NCI-H2196 (cell line): Measurements from ENCODE around the gene ROR2.

ENCODE experiments used
- DNase-seq: peaks from one replicate; lab custom pipeline; 2025; ENCODE audit not compliant: unreplicated experiment; lab: John Stamatoyannopoulos, UW

ROR2 gene

DNA sequence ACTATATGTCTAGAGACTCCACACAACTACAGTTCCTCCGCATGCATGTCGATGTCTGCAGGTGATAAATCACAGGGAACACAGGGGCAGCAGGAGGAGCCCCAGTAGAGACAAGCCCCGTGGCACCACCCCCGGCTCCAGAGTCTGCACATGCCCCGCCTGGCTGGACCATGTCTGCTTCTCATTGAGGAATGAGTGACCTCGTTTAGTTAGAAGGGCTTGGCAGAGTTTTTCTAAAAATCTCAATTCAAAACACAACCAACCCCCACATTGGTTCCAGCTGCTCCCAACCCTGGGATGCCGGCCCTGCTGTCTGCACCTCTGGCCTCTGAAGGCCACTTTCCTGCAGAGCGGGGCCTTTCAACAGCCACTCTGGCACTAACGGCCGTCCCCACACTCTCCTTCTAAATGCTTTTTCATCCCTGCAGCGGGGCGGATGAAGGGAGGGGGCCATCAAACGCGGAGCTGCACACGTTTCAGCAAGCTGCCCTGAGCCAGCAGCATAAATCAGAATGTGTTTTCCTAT, 106.3 kb downstream of the ROR2 start:
- no peak for DNase-seq

DNA sequence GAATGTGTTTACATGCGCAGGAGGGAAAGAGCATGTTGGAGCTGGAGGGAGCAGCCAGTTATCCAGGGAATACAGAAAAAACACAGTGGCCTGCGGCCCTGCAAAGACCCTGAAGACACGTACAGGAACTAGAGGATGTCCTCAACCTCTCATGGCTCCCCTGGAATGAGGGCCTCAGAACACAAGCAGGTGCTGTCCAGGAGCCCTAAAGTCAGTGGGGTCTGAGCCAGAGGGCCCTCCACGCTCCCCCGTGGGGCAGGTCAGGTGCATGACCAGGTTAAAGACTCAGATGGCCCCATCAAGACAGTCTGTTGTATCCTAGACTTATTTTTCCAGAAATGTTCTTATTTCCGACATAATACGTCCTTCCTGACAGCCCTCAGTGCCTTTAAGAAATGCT, 106.9 kb downstream of the ROR2 start:
- DNase-seq, result no peak

DNA sequence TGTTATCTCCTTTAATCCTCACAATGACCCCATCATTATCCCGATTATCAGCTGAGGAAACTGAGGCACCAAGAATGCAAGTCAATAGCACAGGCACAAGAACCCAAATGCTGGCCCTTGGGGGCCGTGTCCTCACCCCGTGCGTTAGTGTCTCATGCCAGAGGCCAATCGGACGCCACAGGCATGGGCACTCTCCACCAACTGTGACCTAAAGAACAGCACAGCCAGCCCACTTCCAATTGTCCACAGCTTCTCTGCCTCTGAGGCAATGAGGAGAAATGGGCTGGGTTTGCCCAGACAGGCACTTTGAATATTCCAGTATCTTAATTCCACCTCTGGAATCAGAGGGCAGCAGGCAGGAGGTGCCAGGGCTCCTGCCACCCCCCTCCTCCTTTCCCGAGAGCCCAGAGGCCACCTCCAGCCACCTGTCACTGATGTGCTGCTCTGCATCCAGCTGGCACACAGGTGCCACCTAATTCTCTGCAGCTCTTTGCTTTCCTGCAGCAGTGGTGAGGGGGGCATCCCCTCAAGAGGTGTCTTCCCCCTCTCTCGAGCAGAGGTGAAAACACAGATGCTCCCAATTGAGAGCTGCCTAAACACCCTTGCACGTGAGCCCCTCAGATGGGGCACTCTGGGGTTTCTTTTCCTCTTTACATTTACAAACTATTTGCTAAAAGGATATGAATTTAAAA, 107.5 kb downstream of the ROR2 start:
- DNase-seq, result no peak

DNA sequence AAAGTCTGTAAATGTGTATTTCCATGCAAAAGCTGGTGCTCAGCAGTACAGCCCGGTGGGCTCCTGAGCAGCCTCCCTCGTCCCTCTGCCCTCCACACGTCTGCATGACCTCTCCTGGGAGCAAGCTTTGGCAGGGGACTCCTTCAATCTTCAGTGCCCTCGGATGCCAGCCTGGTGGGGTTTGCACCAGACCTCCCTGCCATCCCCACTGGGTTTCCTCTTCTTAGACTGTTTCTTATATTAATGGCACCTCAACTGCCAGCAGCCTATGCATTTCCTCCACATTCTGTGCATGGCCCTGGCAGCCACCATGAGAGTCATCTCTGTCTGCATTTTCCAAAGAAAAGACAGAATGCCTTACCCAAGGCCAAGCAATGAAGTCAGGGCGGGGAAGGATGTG, 108.4 kb downstream of the ROR2 start:
- no peak for DNase-seq

DNA sequence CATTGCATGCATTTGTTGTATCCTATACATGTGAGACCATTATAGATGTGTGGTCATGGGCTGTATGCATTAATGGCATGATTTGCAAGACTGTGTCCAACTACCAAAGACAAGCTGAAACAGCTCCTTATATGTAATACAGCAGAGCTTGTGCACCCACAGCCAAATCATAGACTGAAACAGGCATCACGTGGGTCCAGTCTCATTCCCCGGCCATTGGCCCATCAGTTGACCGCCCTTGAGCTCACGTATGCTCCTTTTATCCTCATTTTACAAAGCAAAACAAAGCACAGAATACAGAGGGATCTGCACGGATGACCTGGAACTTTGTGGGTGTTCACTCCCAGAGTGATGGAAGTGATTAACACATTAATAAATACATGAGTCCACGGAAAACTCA, 109.1 kb downstream of the ROR2 start:
- no peak for DNase-seq

DNA sequence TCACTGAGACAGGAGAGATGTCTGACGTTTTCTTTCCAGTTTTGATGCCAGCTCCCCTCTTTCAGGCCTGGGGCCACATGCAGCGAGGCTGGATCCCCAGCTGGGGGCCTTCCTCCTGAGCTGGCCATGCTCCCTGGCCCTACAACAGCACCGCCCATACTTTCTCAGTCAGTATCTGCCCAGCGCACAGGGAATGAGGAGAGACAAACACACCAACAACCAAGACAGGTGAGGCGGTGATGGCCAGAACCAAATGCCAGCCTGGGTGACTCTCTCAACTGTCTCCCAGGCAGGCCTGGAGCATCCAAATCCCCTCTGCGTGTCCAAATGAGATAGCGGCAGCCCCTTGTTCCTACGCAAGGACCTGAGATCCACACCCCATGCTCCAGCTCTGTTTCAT, 109.6 kb downstream of the ROR2 start:
- no peak for DNase-seq

DNA sequence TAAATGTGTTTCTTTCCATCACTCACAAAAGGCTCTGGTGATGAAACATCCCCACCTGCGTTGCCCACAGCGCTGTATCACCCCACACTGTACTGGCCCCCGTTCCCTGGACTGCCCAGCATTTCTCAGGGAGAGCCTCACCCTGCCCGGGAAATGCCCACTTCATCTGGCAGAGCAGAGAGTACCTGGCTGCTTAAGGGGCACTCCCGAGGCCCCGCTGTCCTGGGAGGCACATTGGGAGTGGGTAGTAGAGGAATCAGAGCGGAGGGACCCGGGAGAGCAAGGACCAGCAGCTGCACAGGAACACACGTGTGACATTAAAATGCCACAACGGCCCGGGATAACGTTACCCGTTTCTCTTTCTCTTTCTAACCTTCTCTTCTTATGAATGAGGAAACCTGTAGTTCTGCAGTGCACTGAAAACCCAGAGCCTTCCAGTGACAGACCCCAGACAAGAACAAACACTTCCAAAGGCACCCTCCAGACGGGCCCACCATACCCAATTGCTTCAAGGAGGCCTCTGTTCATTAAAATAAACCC, 110.0 kb downstream of the ROR2 start:
- no peak for DNase-seq

DNA sequence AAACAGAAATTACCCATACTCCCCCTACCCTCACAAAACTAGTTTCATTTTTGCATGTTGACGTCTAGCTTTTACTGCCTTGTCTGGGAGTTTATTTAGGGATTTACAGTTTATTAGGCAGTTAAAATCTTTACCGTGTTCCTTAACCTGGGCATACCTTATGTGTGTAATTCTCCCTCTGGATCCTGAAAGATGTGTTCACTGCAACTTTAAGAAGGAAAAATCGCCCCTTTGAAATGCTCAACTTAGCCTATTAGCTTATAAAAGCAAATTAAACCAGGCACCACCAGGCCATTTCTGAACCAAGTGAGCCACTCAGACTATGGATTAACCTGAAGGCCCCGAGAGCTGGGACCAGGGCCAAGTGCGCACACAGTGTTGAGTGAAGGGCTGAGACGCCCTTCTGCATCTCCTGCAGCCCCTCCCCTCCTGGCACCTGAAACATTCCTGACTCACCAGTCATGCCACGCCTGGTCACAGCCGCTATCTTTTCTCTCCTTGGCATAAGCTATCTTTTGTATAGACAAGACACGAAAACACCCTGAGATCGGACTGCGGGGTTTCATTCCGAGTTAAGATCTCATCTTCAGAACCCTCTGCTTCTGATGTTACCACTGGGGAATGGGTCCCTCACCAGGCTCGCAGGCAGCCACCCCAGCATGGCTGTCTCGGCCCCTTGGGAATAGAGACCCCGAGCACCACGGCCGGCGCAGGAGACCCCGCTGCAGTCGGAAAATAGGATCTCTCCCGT, 111.9 kb downstream of the ROR2 start:
- peak; percentile 2 for DNase-seq

DNA sequence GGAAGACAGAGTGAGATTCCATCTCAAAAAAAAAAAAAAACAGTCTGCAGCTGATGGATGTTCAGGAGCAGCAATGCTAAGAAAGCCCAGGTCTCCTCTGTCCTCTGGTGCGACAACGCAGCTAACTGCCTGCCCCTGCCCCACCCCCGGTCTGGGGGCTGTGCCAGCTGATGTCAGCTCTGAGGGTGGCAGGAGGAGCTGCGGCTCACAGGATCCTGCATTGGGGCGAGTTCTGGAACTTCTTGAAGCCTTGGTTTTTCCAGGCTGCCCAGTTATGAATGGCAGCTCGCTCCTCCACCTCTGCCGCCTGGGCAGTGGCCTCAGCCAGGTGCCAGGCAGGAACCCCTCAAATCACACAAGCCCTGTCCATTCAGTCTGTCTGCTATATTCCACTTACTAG, 113.5 kb downstream of the ROR2 start:
- DNase-seq, result no peak

DNA sequence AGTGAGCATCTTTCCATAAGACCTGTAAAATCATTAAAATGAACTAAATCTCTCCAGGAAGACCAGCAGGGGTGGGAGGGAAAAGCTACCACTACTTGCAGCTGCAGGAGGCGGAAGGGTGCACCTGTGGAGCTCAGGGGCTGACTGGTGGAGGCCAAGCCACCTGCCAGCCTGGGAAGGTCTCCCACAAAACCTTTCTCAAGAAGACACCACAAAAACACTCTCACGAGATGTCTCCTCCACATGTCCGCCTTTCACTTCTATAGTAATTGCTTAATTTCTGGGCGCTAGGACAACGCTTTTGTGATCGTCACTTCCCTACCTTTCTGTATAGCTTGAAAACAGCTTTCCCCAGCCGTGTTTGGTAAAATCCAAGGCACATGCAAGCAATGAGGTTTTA, 114.4 kb downstream of the ROR2 start:
- DNase-seq, result no peak

DNA sequence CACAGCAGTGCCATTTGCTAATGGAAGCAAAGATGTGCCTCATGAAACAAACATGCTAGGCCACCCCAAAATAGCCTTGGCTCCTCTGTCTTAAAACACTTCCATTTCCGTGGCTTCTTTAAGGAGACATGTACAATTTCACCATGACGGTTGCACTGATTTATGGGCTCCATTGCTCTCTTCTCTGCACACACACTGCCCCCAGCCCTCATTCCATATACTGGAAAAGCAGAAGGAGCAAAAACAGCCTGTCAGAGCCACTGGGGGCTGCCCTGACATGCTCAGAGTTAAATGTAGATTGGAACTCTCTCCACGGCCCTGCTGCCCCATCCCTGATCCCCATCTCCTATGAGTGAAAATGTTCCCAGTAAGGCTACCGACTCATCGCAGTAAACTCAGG, 114.8 kb downstream of the ROR2 start:
- no peak for DNase-seq

DNA sequence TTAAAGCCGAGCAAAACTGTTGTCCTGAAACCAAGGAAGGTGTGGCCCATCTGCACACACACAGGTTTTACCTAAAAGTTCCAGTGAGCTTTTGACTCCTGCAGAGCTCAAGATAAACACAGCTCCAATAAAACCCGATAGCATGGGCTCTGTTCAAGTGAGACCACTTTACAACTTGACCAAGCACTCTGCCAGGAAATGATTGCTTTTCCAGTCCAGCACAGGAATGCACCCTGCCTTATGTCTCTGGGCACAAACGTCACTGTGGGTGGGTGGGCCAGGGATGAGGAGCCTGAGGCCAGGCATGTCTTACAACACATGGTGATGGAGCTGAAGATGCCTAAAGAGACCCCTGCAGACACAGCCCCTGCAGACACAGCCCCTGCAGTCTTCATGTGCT, 115.3 kb downstream of the ROR2 start:
- no peak for DNase-seq

DNA sequence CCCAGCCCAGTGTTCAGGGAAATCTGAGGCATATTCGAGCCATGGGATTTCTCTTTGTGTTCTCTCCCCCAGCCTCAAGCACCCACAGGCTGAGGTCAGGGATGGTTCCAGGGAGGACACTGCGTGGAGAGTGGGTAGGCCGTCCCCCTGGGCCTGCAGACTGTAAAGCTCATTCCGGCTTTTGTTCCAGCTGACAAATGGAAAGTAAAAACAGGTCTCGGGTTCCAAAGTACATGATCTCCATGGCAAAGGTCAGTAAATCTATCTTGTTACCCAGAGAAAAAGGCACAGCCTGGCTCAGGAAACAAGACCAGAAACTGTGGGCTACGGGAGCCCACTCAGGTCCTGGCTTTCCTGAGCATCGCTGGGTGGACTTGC, 116.2 kb downstream of the ROR2 start:
- no peak for DNase-seq

DNA sequence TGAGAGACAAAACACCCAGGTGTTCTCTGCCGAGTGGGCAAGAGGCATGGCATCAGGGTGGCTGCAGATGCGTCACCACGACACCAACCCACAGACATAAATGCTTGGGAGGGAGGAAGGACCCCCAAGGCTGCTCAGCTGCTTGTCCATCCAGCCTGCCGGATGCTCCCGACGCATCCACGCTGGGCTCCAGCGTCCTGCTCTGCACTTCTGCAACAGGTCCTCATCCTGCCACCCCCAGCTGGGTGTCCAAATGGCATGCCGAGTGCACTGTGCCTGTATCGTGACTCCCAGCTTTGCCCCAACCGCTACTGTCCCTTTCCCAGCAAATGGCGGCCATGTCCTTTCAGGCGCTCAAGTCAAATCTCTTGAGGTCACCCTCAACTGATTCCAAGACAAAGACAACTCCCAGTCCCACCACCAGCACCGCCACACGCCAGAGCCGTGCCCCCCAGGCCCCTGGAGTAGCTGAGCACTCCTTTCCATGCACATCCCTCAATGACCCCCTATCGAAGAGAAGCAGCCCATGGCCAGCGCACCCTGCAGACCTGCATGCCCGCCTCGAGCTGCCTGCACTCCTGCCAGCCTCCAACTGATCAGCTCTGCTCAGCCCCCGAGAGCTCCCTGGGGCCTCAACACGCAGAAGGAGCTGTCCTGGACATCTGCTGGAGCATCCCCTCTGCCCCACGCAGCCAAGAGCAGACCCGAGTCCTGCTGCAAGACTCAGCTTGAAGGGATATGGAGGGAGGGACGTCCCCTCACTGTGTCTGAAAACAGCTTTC, 116.7 kb downstream of the ROR2 start:
- no peak for DNase-seq

DNA sequence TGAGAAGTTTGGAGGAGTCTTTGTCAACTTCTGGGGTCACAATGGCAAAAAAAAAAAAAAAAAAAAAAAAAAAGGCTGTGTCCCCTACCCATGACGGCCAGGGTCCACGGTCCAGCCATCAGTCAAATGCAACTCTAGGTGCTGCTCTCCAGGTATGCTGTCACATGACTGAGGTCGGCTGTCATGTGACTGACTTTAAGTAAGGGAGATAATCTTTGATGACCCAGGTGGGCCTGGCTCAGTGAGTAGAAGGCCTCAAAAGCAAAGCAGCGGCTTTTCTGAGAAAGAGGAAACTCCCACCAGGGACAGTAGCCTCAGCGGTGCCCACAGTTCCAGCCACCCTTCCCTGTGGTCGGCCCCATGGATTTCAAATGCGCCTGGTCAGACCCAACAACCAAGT, 117.7 kb downstream of the ROR2 start:
- DNase-seq, result no peak

DNA sequence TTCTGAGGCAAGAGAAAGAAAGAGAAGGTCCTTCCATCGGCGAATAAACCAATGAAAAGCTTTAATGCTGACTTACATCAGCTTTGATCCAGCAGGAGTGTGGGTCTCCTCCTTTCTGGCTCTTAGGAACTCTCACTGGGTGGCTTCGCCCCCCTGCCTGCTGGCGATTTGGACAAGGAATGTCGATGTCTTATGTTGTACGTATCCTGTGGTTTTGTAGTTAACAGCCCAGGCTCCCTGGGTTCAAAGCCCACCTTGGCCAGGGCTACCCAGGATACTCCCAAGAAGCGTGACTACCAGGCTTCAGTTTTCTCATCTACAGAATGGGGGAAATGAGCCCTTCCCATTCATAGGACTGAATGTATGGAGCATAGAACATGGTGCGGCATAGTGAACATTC, 124.2 kb downstream of the ROR2 start:
- no peak for DNase-seq

DNA sequence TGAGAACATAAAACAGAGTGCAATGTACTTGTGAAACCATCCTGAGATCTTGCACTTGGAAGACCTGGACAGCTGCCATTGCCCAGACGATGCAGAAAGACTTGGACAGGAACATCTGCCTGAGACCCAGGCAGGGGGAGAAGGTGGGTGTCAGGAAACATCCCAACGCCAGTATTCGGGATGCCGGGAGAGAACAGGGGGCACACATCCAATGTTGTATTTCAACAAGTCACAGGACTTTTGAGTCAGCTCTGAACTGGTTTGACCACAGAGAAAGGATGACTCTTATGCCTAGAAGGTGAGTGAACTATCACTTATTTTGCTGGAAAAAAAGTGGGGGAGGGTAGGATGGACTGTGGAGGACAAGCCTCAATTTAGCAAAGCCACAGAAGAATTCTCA, 124.6 kb downstream of the ROR2 start:
- DNase-seq, result no peak

DNA sequence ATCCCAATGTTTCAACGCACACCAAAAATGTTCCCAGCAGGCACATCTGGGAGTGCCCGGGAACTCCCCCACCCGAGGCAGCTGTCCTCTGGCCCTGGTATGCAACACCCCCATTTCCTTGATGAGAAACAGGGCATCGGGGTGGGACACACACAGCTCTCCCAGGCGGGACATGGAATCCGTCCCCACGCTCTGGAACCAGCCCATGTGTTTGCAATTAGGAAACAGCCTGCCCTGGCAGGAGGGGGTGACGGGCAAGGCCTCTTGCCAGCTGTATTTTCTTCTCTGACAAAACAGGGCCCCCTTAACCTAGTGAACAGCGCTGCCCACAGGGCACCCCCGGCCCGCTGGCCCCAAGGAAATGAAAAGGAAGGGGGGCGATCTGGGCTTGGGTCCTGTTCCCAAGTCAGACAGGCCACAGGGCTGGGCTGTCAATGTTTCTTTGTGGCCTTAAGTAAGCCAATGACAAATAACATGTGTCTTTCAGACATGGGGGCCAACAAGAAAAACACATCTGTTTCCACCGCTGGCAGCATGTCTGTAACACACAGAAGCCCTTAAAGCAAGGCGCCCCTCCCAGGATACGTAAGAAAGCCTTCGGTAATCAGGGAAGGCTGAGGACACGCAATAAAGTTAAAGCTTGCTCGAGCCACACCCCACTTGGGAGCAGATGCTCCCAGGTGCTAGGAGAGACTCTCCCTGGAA, 125.3 kb downstream of the ROR2 start:
- no peak for DNase-seq

DNA sequence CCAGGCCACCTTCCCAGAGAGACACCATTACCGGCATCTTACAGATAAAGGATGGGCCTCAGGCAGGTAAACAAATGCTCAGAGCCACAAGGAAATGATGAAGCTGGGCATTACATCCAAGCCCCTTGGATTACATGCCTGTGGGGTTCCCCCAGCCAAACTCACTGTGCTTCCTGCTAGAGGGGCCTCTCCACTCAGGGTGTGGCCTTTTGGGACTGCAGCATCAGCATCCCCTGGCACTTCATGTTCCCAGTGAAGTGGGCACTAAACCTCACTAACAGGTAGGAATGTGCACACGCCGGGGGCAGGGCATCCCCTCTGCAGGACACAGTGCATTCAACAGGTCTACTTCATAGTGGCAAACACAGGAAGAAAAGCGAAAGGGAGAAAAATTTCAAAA, 125.9 kb downstream of the ROR2 start:
- no peak for DNase-seq

DNA sequence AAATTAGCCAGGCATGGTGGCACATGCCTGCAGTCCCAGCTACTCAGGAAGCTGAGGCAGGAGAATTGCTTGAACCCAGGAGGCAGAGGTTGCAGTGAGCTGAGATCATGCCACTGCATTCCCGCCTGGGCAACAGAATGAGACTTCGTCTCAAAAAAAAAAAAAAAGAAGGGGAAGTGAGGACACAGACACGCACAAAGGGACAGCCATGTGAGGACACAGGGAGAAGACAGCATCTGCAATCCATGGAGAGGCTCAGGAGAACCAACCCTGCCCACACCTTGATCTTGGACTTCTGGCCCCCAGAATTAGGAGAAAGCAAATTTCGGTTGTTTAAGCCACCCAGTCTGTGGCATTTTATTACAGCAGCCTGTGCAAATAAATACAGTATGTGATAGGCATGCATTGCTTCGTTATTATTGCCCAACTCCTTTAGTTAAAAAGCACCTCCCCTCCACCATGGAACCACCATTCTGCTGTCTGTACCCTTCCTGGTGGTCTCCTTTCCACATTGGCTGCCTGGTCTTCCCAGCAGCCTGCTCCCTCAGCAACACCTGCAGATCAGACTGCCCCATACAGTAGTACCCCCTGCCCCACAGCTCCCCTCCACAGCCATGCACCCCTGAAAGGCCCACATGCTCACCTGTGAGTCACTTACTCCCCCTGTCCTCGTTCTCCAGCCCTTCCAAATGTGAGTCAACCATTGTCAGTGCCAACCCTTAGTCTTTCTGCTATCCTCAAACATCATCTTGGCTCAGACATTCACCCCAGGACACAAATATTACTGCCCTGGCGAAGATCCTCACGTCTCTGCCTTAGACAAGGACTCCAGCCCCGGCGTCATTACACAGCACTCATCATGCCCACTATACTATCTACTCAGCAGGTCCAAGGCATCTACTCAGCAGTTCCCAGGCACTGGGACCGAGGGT, 128.8 kb downstream of the ROR2 start:
- DNase-seq, result no peak
